GM23248 (cell line): ENCODE measurements around the gene SLC28A2.

Experiments used
- EZH2 ChIP-seq: fragments of 200-600 bp; sonication (generic); IDR thresholded peaks from 2 replicates; pipeline ENCODE4 v1.6.1; 2018; ENCODE audit warnings: antibody characterized with exemption, mild to moderate bottlenecking; ENCODE audit not compliant: insufficient read depth, poor library complexity, severe bottlenecking
- EZH2phosphoT487 ChIP-seq: fragments of 200-600 bp; sonication (generic); IDR thresholded peaks from 2 replicates; pipeline ENCODE4 v1.6.1; 2018; ENCODE audit warnings: antibody characterized with exemption, moderate library complexity, mild to moderate bottlenecking, low read depth; ENCODE audit not compliant: insufficient read depth

DNA sequence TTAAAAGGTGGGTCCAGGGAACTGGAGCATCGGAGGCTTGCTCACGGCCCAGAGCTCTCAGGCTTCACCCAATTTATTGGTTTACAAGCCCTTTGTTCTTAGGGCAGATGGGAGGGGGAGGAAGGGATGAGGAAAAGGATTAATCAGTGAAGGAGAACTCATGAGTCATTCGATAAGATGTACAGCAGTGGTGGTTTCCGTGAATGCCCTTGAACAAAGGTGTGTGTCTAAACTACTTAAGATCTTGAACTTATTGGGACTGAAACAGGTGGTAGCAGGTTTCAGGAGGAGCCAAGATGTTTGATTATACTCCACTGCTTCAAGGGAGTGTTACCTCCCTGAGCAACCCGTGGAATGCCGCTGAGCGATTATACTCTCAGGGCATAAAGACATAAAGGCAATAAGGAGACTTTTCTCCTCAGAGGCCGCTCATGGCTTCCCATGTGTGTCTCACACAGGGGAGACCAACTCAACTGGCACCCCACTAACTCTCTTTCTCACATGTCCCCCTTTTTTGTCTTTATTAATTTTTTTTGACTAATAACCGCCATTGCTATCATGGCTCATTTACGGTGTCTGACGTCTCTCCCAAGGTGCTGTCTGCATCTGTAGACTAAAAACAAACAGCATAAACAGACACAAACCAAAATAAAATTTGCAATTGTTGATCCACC lies 17.3 kb upstream of the SLC28A2 start:
- TF ChIP-seq EZH2 (no peak), EZH2phosphoT487 (no peak)
